Measurements from ENCODE around the gene UTF1.
"Not testable (repeated sequence)": the region's sequence is repeated elsewhere in the genome, so short reads cannot be mapped to it uniquely, and the experiment has no call there.

The UTF1 gene

DNA sequence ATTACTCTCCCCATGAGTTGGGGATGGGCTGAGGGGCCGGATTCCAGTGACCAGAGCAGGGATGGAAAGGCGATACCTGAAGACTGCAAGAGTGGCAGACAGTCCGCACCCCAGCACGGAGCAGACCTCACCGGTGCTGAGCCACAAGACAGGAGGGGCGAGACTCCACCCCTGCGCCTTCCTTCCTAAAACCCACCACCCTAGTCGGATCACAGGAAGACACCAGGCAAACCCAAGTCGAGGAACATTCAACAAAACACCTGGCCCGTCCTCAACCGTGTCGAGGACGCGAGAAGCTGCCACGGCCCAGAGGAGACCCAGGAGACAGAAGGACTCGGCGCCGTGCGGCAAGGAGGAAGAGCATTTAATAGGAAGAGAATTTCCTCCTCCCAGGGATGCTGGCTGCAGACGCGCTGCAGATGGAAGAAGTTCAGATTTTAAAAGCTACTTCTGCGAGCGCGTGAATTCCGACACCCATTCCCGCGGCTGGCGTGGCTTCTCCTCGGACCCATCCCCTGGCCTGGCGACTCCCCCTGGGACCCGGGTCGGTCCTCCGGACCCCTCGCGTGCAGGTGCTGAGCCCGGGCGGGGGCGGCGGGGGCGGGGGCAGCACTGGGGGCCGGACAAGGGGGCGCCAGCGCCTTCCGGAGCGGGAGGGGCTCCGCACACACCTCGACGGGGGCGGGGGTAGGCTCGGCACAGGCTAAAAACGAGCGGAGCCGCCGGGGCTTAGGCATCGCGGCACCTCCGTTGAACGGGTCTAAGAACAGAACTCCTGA is 563 bp upstream of the UTF1 start:
- DNase-seq, result no peak

DNA sequence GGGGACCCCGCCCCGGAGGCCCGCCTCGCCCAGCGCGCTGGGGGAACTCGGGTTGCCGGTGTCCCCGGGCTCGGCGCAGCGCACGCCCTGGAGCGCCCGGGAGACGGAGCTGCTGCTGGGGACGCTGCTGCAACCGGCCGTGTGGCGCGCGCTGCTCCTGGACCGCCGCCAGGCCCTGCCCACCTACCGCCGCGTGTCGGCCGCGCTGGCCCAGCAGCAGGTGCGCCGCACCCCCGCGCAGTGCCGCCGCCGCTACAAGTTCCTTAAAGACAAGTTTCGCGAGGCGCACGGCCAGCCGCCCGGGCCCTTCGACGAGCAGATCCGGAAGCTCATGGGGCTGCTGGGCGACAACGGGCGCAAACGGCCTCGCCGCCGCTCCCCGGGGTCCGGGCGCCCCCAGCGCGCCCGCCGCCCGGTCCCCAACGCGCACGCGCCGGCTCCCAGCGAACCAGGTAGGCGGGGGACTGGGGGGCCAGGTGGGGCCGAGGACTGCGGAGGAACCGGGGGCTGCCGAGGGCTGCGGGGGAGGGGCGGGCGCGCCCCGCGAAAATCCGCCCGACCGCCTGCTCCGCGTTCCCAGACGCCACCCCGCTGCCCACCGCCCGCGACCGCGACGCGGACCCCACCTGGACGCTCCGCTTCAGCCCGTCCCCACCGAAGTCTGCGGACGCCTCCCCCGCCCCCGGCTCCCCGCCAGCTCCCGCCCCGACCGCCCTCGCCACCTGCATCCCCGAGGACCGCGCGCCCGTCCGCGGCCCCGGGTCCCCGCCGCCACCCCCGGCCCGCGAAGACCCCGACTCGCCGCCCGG is 574 bp downstream of the UTF1 start:
- no peak for DNase-seq

DNA sequence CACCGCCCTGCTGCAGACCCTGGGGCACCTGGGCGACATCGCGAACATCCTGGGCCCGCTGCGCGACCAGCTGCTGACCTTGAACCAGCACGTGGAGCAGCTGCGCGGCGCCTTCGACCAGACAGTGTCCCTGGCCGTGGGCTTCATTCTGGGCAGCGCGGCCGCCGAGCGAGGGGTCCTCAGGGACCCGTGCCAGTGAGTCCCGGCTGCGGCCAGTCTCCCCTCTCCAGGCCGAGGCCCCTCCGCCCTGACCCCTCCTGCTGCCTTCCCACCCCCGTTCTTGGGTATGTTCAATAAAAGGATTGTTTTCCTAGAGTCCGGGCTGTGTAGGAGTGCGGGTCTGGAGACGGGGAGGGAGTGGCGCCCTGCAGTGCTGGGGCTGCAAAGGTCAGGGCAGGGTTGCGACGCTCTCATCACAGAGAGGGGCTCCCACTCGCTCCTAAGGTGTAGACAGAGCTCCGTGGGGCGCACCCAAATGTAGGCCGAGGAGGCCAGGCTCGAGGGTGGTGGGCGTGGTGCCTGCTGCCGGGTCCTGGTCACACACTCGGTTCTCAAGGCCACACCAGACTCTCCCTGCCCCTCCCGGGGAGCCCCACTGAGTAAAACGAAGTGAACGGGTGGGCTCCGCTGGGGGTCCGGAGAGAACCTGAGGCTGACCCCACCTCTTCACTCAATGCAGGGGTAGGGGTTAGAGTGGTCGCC is 1.4 kb downstream of the UTF1 start:
- no peak for DNase-seq

DNA sequence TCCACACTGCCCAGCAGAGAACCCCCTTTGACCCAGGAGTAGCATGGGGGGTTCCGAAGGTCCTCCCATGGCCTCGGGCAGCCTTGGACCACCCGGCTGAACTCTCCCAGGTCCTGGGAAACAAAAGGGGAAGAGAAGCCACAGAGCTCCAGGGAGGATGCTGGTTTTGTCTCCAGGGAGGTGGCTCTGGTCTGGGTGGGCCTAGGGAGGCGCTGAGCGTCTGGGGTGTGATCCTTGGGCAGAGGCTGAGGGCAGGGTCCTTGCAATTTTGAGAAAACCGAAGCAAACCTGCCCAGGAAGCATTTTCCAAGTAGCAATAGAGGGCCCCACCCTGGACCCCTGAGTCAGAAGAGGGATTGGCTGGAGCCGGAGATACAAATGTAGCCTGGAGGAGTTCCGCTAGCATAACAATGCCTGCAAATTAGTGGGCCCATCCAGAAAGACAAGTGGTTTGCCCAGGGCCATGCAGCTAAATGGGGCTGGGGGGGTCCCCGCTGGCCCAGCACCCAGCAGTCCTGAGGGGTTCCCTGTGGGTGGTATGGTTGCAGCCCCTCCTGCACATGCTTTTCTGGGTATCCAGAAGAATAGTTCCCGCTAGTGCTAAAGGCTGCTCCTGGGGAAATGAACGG is 2.0 kb downstream of the UTF1 start:
- no peak for DNase-seq

DNA sequence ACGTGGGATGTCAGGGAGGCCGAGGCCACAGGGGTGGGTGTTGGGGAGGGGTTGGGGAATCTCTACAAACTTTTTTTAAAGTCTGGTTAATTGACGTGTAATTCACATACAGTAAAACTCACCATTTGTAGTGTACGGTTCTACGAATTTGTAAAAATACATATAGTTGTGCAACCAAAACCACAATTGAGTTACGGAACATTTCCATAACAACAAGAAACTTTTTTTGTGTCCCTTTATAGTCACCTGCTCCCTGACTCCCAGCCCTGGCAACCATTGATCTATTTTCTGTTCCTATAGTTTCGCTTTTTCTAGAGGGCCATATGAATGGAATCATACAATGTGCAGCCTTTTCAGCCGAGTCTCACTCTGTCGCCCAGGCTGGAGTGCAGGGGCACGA is 4.8 kb downstream of the UTF1 start:
- DNase-seq, result not testable (repeated sequence)

DNA sequence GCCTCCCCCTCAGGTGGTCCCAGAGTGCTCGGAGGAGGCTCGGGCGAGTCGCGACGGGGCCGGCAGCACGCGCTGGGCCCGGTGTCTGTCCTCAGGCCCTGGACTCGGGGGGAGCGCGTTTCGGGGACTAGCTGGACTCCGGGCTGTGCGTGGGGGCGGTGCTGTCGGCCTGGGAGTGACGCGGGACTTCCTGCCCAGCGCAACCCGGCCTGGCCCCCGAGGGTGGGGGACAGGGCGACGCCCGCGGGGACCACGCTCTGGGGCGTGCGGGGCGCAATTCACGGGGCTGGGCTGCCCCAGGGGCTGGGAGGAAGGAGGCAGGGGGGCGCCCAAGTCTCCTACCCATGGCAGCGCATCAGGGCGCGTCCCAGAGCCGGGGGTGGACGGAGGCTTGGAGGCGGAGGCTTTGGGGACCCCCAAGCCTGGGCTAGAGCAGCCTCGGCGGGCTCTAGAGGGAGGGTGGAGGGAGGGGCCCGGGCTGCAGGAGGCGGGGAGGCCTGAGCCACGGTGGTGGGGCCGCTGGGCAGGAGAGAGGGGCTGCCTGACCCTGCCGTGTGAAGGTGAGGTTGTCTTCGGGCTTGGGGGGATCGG is 5.3 kb downstream of the UTF1 start:
- no peak for DNase-seq

DNA sequence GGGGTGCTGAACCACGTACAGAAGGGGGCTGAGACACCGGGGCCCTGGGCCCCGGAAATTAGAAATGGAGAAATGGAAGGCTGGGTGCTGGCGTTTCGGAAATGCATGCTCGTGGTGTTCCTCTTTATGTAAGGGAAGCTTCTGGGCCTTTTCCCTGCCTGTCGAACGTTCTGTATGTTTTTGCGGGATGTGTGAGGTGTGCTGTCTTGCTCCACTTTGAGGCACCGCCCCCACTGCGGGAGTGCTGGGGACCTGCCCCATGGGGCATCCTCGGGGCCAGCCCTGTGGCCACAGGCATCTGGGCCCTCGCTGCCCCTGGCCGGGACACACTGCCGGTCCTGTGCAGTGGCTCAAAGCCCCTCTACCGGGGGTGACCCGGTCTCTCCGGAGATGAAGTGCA is 5.9 kb downstream of the UTF1 start:
- DNase-seq, result no peak

DNA sequence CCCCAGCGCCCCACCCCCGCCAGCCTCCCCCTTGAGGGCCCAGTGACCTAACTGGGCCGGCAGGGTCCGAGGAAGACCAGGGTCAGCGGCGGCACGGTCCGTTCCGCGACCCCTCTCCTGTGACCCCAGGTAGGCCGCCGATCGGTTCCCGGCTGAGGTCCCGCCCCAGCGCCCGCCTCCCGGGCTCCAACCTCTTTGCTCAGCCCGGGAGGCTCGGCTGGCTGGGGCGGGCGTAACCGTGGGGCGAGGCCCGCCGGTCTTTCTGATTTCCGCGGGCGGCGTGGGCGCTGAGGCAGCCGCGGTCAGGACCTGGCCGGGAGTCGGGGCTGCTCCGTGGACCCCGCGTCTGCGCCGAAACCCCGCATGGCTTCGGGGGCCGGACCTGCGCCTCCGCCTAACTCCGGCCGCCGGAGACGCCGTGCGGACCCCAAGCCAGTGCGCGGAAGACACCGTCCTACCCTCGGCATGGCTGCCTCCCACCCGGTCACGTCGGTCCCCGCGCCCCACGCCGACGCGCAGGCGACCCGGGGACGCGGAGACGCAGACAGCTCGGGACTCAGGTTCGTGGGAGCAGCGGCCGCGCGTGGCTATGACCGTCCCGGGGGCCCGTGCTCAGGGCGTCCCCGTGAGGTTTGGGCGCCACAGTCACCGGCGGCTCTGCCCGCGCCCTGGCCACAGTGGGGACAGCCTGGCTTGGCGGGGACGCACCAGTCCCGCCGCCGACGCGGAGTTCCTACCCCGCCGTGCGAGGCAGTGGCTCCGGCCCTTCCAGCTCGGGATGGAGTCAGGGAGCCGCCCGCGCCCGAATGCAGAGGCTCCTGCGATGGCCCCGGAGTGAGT is 6.6 kb downstream of the UTF1 start:
- no peak for DNase-seq

DNA sequence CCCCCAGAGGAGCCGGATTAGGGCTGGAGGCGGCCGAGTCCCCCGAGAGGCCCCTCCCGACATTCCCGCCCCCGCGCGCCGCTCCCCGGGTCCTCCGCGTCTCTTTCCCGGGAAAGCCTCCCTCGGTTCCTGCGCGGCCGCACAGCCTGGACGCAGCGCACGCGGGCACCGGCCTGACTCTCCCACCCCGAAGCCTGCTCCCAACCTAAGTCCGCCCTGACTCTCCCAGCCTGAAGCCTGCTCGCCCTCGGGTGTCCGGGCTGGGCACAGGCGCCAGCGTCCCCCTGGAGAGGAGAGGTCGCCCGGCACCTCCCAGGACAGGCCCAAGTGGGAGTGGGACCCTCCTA is 7.2 kb downstream of the UTF1 start:
- no peak for DNase-seq

DNA sequence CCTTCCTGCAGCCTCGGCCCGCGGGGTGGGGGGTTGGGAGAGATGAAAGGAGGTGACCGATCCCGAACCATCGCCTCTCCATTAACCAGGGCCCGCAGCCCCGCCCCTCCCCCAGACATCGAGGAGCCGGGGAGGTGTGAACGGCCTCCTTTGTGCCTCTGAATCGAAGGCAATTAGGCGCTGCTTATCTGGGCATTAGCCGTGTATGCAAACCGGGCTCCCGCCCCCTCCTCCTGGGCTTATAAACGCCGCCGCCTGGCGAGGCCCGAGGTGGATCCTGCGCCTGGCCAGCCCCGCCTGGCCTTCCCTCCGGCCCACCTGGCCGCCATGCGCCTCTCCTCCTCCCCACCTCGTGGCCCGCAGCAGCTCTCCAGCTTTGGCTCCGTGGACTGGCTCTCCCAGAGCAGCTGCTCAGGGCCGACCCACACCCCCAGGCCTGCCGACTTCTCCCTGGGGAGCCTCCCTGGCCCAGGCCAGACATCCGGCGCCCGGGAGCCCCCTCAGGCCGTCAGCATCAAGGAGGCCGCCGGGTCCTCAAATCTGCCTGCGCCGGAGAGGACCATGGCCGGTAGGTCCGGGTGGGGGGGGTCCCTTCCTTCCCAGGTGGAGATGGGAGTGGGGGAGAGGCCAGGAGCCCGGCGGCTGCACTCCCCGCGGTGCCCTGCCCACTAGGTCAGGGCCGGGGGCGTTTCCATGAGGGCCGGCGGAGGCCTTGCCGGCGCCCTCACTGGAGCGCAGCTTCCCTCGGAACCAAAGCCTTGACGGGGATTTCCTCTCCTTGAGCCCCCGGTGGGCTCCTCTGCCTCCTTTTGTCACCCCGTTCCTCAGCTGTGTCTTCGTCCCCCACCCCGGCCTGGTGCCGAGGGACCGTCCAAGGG is 7.8 kb downstream of the UTF1 start, which contains the start of gene VENTX:
TSS of gene VENTX (plus strand) at position 268 of the 878 bp plus-strand sequence. CDS start at position 328, 60 bp downstream.
- no peak for DNase-seq

DNA sequence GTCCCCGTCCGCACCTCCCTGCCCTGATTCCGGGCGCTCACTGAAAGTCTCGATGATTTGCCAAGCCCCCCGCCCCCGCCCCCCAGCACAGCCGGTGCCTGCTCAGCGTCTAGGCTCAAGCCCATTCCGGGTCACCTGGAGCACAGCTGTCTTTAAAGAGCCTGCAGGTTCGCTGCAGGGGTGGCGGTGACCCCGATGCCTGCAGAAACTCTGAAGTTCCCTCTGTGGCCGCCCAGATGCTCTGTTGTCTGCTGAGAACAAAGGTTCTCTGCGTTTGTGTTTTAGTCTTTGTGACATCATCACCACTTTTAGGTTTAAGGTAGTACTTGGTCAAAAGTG is 8.4 kb downstream of the UTF1 start:
- DNase-seq, result no peak

DNA sequence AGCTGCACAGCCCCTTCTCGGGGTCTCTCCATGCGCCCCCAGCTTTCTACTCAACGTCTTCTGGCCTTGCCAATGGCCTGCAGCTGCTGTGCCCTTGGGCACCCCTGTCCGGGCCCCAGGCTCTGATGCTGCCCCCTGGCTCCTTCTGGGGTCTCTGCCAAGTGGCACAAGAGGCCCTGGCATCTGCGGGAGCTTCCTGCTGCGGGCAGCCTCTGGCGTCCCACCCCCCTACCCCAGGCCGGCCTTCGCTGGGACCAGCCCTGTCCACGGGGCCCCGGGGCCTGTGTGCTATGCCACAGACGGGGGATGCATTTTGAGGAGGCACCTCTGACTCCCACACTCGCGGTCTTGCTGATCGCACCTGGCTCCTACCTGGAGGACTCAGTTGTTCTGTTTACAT is 10.0 kb downstream of the UTF1 start:
- no peak for DNase-seq

DNA sequence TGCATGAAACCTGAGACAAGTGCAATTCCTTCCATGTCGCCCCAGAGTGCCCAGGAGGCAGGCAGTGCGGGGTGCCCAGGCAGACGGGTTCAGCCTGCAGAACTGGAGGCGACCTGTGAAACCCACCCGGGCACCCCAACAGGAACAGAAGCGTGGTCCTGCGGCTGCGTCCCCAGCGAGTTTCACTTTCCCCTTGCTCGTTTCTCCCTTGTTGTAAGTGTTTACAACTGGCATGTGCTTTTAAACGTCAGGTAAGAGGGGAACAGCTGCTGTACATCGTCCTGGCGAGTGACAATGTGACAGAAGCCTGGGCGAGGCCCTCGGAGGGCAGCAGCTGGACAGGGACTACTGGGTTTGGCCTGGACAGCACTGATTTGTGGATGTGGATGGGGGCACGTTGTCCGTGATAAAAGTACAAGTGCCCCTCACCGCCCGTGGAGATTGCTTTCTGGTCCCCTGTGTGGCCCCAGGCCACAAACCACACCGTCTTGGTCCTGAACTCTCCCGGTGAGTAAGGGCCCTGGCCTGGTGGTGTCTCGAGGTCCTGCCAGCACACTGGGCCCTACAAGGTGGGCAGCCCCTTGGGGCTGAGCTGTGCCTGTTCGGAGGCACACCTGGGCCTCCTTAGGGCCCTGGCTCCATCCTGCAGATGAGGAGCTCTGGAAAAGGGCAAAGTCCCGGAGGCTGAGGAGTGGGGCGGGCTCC is 11.6 kb downstream of the UTF1 start:
- no peak for DNase-seq

DNA sequence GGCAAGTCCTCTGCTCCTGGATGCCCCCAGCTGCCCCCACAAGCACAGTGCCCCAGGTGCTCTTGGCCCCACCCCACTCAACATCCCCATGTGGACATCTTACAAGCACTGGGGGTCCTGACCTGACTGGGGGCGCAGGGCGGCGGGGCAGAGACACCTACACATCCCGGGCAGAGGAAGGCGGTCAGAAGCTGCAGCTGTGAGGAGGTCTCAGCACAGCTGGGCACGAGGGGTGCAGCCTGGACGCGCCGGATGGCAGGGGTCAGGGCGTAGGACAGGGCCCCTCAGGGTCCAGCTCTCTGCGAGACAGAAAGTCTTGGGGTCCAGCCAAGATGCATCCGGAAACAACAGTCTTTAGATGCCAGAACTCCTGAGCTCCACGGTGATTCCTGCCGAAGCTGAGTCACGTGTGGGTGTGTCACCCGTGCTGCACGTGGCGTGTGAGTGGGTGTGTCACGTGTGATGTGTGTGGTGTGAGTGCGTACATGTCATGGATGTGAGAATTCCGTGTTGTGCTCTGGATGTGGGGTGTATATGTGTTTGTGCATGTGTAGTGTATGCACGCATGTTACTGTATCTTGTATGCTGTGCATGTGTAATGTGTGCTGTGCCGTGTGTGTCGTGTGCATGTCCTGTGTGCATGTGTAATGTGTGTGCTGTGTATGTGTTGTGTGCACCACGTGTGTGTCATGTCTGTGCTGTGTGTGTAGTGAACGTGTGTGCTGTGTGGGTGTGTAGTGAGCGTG is 12.8 kb downstream of the UTF1 start:
- DNase-seq, result no peak

DNA sequence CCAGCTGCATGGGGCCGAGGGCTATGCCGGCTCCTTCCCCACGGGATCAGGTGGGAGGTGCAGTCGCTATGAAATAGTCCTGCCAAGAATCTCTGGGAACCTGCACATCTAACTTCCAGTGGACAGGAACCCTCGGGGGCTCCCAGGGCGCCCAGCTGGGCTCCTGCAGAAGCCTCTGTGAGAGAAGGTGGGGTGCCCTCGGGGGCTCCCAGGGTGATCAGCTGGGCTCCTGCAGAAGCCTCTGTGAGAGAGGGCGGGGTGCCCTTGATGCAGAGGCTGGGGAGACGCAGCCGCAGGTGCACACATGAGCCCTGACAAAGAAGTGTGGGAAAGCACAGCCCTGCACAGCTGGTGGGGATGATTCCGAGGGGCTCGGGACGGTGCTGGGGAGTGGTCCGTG is 13.6 kb downstream of the UTF1 start:
- no peak for DNase-seq

DNA sequence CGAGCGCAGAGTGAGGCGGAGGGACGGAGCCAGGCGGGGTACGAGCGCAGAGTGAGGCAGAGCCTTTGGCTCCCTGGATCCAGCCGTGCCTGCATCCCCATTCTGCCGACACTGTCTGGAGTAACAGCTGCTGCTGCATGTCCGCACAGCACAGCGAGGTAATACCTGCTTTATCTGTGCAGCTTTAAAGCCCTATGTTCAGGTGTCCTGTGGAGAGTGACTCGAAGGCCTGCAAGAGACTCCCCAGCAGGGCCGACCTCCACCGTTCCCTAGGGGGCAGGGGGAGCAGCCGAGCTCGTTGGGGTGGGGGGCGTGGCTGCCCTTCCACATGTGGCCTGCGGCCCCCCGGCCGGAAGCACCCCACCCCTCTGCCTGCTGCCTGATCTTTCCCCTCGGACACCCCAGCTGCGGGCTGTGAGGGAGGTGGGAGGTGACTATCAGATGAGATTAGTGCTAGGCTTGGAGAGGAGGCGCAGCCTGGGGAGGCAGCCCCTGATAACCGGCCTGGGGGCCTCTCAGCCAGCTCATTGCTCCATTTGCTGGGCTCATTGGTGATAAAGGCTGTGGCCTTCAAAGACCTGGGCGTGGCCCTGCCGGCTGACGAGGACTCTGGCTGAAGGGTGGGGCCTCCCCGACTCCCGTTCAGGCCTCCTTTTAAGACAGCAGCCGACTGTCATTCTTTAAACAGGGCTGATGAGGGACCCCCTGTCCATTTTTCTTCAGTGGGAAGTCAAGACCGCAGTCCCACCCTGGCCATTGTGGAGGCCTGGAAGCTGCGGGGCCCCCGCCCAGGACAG is 15.6 kb downstream of the UTF1 start:
- DNase-seq, result no peak

DNA sequence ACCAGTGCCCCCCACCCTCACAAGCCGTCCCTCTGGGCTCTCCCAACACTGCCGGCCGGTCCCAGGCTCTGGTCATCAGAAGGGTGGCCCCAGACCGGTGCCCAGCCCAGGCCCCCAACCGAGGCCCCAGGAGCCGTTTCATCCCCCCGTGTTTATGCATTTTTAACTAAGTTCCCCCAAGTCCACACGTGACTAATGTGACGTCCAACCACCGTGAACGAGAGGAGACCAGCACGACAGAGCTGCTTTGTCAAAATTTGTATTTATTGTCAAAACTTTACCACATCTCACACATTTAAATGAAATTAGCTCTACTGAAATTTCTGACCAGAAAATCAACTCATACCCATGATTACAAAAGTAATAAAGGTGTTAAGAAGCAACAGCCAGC is 16.2 kb downstream of the UTF1 start:
- no peak for DNase-seq

DNA sequence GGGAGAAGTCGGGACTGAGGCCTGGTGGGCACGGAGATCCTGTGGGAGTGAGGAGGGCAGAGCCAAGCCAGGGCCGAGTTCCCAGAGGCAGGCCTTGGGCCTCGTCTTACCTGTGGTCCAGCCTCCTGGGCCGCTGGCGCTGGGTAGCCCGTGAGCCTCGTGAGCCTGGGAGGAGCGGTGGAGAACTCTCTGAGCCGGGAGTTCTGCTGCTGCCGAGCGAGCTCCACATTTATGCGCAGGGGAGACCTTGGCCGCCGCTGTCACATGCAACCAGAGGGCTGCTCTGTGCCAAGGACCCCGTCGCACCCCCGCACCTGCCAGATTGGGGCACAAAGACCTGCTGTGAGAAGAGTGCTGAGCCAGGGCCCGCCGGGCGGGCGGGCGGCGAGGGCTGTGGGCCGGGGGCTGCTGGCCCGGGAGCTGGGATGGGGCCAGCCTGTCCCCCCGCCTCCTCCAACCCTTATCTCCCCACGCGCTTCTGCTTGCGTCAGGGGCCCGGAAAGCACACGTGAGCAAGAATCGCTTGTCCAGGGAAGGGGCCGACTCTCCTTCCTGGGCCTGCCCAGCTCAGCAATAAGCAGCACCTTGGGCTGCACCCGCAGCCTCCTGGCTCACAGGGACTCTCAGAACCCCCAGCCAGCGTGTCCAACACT is 17.8 kb downstream of the UTF1 start:
- no peak for DNase-seq
